Measurements from ENCODE around the gene GPR89B.
"Not testable (repeated sequence)": the region's sequence is repeated elsewhere in the genome, so short reads cannot be mapped to it uniquely, and the experiment has no call there.

DNA sequence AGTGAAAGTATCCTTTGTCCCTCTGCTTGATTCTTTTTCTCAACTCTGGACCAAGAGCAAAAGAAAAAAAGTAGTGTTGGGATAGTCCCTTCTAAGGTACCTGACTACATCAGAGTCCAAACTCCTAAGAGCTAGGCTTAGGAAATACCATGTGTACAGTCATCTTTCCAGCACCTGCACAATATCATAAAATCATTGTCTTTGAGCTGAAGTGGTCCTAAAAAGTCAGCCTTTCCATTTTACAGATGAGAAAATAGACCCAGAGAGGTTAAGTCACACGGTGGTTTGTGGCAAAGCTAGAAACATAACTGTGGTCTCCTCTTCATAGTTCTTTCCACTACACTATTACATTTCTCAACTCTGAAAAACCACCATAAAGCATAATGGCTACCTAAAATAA, 38.4 kb downstream of the GPR89B start:
- TF ChIP-seq, protein P1, sequence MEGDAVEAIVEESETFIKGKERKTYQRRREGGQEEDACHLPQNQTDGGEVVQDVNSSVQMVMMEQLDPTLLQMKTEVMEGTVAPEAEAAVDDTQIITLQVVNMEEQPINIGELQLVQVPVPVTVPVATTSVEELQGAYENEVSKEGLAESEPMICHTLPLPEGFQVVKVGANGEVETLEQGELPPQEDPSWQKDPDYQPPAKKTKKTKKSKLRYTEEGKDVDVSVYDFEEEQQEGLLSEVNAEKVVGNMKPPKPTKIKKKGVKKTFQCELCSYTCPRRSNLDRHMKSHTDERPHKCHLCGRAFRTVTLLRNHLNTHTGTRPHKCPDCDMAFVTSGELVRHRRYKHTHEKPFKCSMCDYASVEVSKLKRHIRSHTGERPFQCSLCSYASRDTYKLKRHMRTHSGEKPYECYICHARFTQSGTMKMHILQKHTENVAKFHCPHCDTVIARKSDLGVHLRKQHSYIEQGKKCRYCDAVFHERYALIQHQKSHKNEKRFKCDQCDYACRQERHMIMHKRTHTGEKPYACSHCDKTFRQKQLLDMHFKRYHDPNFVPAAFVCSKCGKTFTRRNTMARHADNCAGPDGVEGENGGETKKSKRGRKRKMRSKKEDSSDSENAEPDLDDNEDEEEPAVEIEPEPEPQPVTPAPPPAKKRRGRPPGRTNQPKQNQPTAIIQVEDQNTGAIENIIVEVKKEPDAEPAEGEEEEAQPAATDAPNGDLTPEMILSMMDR (IDR thresholded peaks at IDR 0.05; ENCODE audit: low read length) = not testable (repeated sequence)
- not testable (repeated sequence) for TF ChIP-seq EZH2 (IDR thresholded peaks at IDR 0.05; ENCODE audit: borderline replicate concordance, low read length)
